Fibroblast of lung (primary cell): Measurements from ENCODE around the gene EPO. TPM values are rescaled to one million over a fixed set of nuclear protein-coding genes. Genes with fewer than 3 reads are reported as not detected.

Source experiments
- DNase-seq, 2 donors: peaks; one replicate each; pipeline versions ENCODE4 v3.0.0 to v3.0.0-alpha.2; 2010; ENCODE audit warnings: low read depth in 2 of 2
- H2AFZ ChIP-seq: 2 replicates; pipeline ENCODE4 v1.5.1; 2012; ENCODE audit warnings: low read length, control low read depth, inconsistent platforms
- H3K27ac ChIP-seq: 2 replicates; pipeline ENCODE4 v1.5.1; 2011; ENCODE audit warnings: low read length, control low read depth; ENCODE audit not compliant: insufficient read depth
- H3K27me3 ChIP-seq: 2 replicates; pipeline ENCODE4 v1.5.1; 2011; ENCODE audit warnings: mild to moderate bottlenecking, low read length; ENCODE audit not compliant: control insufficient read depth, insufficient read depth
- H3K36me3 ChIP-seq: 2 replicates; pipeline ENCODE4 v1.5.1; 2011; ENCODE audit warnings: low read length; ENCODE audit not compliant: control insufficient read depth, insufficient read depth
- H3K4me1 ChIP-seq: 2 replicates; pipeline ENCODE4 v1.5.1; 2011; ENCODE audit warnings: low read length; ENCODE audit not compliant: control insufficient read depth, insufficient read depth; ENCODE audit errors: extremely low read depth
- H3K4me2 ChIP-seq: 2 replicates; pipeline ENCODE4 v1.5.1; 2011; ENCODE audit warnings: low read length, control low read depth; ENCODE audit not compliant: insufficient read depth; ENCODE audit errors: extremely low read depth
- H3K4me3 ChIP-seq, 4 experiments: fragments of 200-600 bp in 1 of 4; sonication (generic) in 1 of 4; replicated peaks in 1 of 4; 2 replicates each; pipeline ENCODE4 v1.5.1; 2011 to 2016; ENCODE audit warnings: low read length in 4 of 4, low read depth in 3 of 4, mild to moderate bottlenecking in 3 of 4, control low read depth in 2 of 4, inconsistent platforms in 1 of 4, mixed read lengths in 1 of 4; ENCODE audit not compliant: insufficient read depth in 1 of 4; ENCODE audit errors: control extremely low read depth in 1 of 4
- H3K79me2 ChIP-seq: 2 replicates; pipeline ENCODE4 v1.5.1; 2012; ENCODE audit warnings: mild to moderate bottlenecking, low read length, inconsistent platforms; ENCODE audit not compliant: control insufficient read depth, insufficient read depth
- H3K9ac ChIP-seq: 2 replicates; pipeline ENCODE4 v1.5.1; 2011; ENCODE audit warnings: mild to moderate bottlenecking, low read length, control low read depth; ENCODE audit not compliant: insufficient read depth
- H3K9me3 ChIP-seq: 2 replicates; pipeline ENCODE4 v1.5.1; 2012; ENCODE audit warnings: low read depth, low read length; ENCODE audit not compliant: control insufficient read depth, insufficient read depth
- H4K20me1 ChIP-seq: 2 replicates; pipeline ENCODE4 v1.5.1; 2011; ENCODE audit warnings: low read length; ENCODE audit not compliant: control insufficient read depth, insufficient read depth; ENCODE audit errors: extremely low read depth
- CTCF ChIP-seq, 2 donors: IDR thresholded peaks in 1 of 2; conservative IDR thresholded peaks in 1 of 2; 1 replicate in 1 of 2; 2 replicates in 1 of 2; pipeline ENCODE4 v1.5.1; 2011 to 2012; ENCODE audit warnings: low read length in 2 of 2, control low read depth in 1 of 2, inconsistent platforms in 1 of 2, low read depth in 1 of 2, mild to moderate bottlenecking in 1 of 2
- EZH2 ChIP-seq: IDR thresholded peaks from 2 replicates; pipeline ENCODE4 v1.5.1; 2012; ENCODE audit warnings: low read length, control low read depth, mild to moderate bottlenecking; ENCODE audit errors: missing control alignments
- polyA plus RNA-seq, 2 donors: library from polyadenylated mRNA; depleted of rRNA in 1 of 2; stranded (reverse) in 1 of 2; unstranded in 1 of 2; fragments of >200 nt; gene quantifications; 2 replicates each; pipeline ENCODE4 v1.2.1, GENCODE V29; 2011 to 2012; ENCODE audit warnings: missing spikeins in 1 of 2
- total RNA-seq: library from RNA; depleted of rRNA; stranded (reverse); fragments of >200 nt; gene quantifications from 2 replicates; pipeline ENCODE4 v1.2.1, GENCODE V29; 2014

Gene EPO
- total and polyA plus RNA-seq, 2 donors (not counting 1 experiment from before 2014, with no cell fraction given) = not detected

DNA sequence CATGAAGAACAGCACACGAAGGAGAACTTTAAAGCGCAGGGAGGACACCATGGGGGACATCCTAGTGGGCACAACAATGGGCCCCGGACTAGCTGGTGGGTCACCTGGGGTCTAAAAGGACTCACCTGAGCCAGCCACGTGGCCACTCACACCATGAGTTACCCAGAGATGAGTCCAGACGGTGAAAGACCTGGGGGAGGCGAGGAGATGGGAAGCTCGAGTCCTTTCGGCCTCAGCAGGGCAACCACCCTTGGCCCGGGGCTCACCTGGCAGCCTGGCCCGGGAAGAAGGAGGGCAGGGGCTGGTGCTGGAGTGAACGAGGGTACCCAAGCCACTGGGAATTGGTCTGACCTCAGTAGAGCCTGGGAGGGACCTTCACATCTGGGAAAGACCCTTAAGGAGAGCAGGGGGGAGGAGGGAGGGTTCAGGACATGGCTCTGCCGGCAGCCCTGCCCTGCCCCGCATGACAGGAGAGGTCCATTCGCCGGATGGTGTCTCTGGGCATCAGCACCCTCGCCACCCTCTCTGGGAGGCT, 31.9 kb upstream of the EPO start:
- DNase-seq = no peak
- Histone ChIP-seq H3K4me3 (no peak overlapping the region), H3K4me1 (peaks cover 10% of the 10 kb centered on the region), H3K79me2 (peaks cover 49% of the 10 kb centered on the region), H3K27ac (no peak overlapping the region), H2AFZ (no peak overlapping the region), H3K4me2 (no peak overlapping the region), H3K36me3 (peaks cover 29% of the 10 kb centered on the region), H3K9me3 (no peaks in the 10 kb centered on the region), H3K27me3 (no peaks in the 10 kb centered on the region), H4K20me1 (no peaks in the 10 kb centered on the region), H3K9ac (no peak overlapping the region)
- TF ChIP-seq CTCF (conservative IDR thresholded peaks at IDR 0.05 in 1 of 2, IDR thresholded peaks at IDR 0.05 in 1 of 2; ENCODE audit: low read depth in 1 of 2, low read length in 2 of 2) (no peak), EZH2 (no peak)

DNA sequence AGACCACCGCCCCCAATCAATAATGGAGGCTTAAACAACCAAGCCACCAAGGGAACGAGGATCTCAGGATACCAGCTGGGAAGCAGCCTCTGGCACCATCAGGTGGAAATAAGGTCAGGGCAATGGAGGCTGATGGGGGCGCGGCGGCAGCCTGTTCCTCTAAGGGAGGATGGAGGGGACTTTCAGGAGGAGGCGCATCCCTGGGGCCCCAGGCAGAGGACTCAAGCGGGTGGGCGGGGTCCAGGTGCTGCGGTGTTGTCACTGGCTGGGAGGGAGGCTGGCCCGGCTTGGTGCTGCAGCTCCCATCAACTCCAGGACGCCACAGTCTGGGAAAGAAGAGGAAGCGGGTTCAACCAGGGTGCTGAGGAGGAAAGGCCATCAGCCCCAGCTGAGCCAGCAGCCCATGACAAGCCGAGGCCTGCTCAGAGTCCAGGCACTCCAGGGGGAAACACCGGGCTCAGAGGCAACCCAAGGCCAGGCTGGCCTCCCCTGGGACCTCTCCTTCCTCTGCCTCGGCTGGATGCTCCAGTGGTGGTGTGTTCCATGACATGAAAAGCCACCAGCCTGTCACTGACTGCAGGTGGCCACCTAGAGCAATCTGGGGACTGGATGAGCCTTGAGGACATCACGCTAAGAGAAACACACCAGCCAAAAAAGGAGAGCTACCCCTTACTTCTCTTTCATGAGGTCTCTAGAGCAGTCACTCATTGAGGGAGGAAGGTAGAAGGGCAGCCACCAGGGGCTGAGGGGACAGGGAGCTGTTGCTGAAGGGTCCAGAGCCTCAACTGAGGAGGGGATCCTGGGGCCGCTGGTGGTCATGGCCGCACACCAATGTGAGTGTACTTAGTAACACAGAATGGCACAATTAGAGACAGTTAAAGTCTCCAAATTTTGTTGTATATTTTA, 30.8 kb upstream of the EPO start:
- Histone ChIP-seq H3K4me2 (no peak overlapping the region), H2AFZ (no peak overlapping the region), H3K36me3 (peaks cover 24% of the 10 kb centered on the region), H3K9ac (no peak overlapping the region), H3K79me2 (peaks cover 52% of the 10 kb centered on the region), H3K27ac (no peak overlapping the region), H3K4me1 (peaks cover 10% of the 10 kb centered on the region), H3K27me3 (no peaks in the 10 kb centered on the region), H4K20me1 (no peaks in the 10 kb centered on the region), H3K9me3 (no peaks in the 10 kb centered on the region), H3K4me3 (no peak overlapping the region)
- no peak for DNase-seq
- no peak for TF ChIP-seq CTCF (conservative IDR thresholded peaks at IDR 0.05 in 1 of 2, IDR thresholded peaks at IDR 0.05 in 1 of 2; ENCODE audit: low read depth in 1 of 2, low read length in 2 of 2)
- TF ChIP-seq EZH2 = no peak

- H3K4me2 ChIP-seq = peak overlapping the region; percentile 96
- H3K27me3 ChIP-seq = no peaks in the 10 kb centered on the region
- H4K20me1 ChIP-seq = no peaks in the 10 kb centered on the region
- H3K36me3 ChIP-seq = peaks cover 11% of the 10 kb centered on the region
- peaks cover 52% of the 10 kb centered on the region for H3K79me2 ChIP-seq
- H3K9ac ChIP-seq = no peak overlapping the region
- no peak for TF ChIP-seq EZH2
- peak; percentile 78 to 80 for TF ChIP-seq CTCF (conservative IDR thresholded peaks at IDR 0.05 in 1 of 2, IDR thresholded peaks at IDR 0.05 in 1 of 2; ENCODE audit: low read depth in 1 of 2, low read length in 2 of 2)
- DNase-seq = peak; percentile 50 to 72
- no peak overlapping the region for H2AFZ ChIP-seq
- H3K27ac ChIP-seq = peak overlapping the region; percentile 25
- H3K4me3 ChIP-seq = peak overlapping the region; percentile 38 to 87 (median 80)
- no peaks in the 10 kb centered on the region for H3K9me3 ChIP-seq
- H3K4me1 ChIP-seq = peaks cover 10% of the 10 kb centered on the region
These were observed 28.3 kb upstream of the EPO start for GRCh38 chr7:100691676-100692577.
